H1 (cell line): ENCODE measurements around the gene HAO1.

Experiments used
- CTCF ChIP-seq, 3 experiments: IDR thresholded peaks; 1 replicate in 2 of 3; 2 replicates in 1 of 3; pipeline versions ENCODE4 v1.5.1 to v1.6.1; 2011; ENCODE audit warnings: low read length in 3 of 3, mild to moderate bottlenecking in 3 of 3, inconsistent platforms in 2 of 3, low read depth in 1 of 3, moderate library complexity in 1 of 3; ENCODE audit not compliant: insufficient read depth in 1 of 3; ENCODE audit errors: control extremely low read depth in 1 of 3
- E2F6 ChIP-seq: IDR thresholded peaks from 2 replicates; pipeline ENCODE4 v1.6.1; 2012; ENCODE audit warnings: inconsistent platforms
- JUN ChIP-seq: IDR thresholded peaks from 2 replicates; pipeline ENCODE4 v1.6.1; 2011; ENCODE audit warnings: low read depth, mild to moderate bottlenecking, improper control_type of control experiment, low read length
- SIX5 ChIP-seq: IDR thresholded peaks from 2 replicates; pipeline ENCODE4 v1.6.1; 2011; ENCODE audit warnings: mild to moderate bottlenecking, low read depth, low read length
- SP1 ChIP-seq: IDR thresholded peaks from 2 replicates; pipeline ENCODE4 v1.6.1; 2011; ENCODE audit warnings: low read depth, low read length
- SRF ChIP-seq: IDR thresholded peaks from 2 replicates; pipeline ENCODE4 v1.6.1; 2011; ENCODE audit warnings: mild to moderate bottlenecking, low read depth, low read length, moderate library complexity
- TAF1 ChIP-seq: IDR thresholded peaks from 2 replicates; pipeline ENCODE4 v1.6.1; 2011; ENCODE audit warnings: mild to moderate bottlenecking, low read depth, low read length
- TBP ChIP-seq: IDR thresholded peaks from 2 replicates; pipeline ENCODE4 v1.6.1; 2011; ENCODE audit warnings: low read depth, low read length, improper control_type of control experiment

- TF ChIP-seq TBP: no peak
- no peak for TF ChIP-seq CTCF (IDR thresholded peaks at IDR 0.05; ENCODE audit: control extremely low read depth in 1 of 3, insufficient read depth in 1 of 3, low read depth in 1 of 3, low read length in 3 of 3)
- no peak for TF ChIP-seq SIX5
- TF ChIP-seq JUN: no peak
- no peak for TF ChIP-seq TAF1
- TF ChIP-seq SRF: no peak
- TF ChIP-seq E2F6: no peak
- TF ChIP-seq SP1: no peak
Observed at GRCh38 chr20:7930343-7930742, 9.9 kb downstream of the HAO1 start.
